ENCODE results near the gene PIM2. TPM values are rescaled to one million over a fixed set of nuclear protein-coding genes. Genes with fewer than 3 reads are reported as not detected.

PIM2 gene
- total RNA-seq, 2 donors from 2014 or later, result 2.3 to 7.9 TPM

DNA sequence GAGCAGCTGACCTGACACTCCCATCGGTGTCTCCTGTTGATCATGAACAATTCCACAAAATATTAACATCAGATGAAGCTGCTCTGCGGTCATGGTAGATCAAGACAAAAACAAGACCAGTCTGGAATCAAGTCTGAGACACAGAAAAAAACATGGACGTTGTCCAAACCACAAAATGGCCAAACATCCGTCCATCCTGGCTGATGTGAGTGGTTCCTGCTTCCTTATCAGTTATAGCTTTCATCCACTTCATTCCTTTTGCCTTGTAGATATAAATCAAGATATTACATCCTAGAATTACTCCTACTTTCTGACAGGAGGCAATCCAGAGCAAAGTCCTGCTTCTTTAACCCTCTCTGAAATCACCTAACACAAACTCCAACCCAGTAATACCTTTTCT is 54.6 kb downstream of the PIM2 start:
- no peak overlapping the region for H3K4me3 ChIP-seq
- DNase-seq, result no peak
- H3K36me3 ChIP-seq (replicated peaks in 1 of 2; ENCODE audit: insufficient read depth in 1 of 2, low read depth in 2 of 2), result no peaks in the 10 kb centered on the region
- WGBS, 2 donors, result 20 to 33% methylated on average over 4 of the region's 4 CpGs
- no peak overlapping the region for H3K27ac ChIP-seq
- H3K27me3 ChIP-seq, result no peaks in the 10 kb centered on the region
- TF ChIP-seq, protein P1, sequence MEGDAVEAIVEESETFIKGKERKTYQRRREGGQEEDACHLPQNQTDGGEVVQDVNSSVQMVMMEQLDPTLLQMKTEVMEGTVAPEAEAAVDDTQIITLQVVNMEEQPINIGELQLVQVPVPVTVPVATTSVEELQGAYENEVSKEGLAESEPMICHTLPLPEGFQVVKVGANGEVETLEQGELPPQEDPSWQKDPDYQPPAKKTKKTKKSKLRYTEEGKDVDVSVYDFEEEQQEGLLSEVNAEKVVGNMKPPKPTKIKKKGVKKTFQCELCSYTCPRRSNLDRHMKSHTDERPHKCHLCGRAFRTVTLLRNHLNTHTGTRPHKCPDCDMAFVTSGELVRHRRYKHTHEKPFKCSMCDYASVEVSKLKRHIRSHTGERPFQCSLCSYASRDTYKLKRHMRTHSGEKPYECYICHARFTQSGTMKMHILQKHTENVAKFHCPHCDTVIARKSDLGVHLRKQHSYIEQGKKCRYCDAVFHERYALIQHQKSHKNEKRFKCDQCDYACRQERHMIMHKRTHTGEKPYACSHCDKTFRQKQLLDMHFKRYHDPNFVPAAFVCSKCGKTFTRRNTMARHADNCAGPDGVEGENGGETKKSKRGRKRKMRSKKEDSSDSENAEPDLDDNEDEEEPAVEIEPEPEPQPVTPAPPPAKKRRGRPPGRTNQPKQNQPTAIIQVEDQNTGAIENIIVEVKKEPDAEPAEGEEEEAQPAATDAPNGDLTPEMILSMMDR (IDR thresholded peaks at IDR 0.05), result no peak
- no peak for TF ChIP-seq POLR2A (IDR thresholded peaks at IDR 0.05)
- intact Hi-C loops (cut with DNase I), result no loop called here
- no peaks in the 10 kb centered on the region for H3K9me3 ChIP-seq
- ATAC-seq, result no peak
- H3K4me1 ChIP-seq, result no peaks in the 10 kb centered on the region

Small RNA genes within 50 kb of the gene (small RNA-seq; reads per million reads assigned to genes)
- gene RNU6-722P, result not detected

Other genes starting within 250 kb of the PIM2 start
- 1 to 10 TPM in 1 of 2 donors, not detected in 1; 1.0 TPM for gene WAS, start 235.2 kb downstream of the PIM2 start, total RNA-seq
- 1 to 10 TPM; 2.1 to 2.6 TPM for gene SUV39H1, start 222.3 kb downstream of the PIM2 start, total RNA-seq
- gene GLOD5, start 157.3 kb downstream of the PIM2 start, total RNA-seq, result not detected
- not detected for gene GATA1, start 132.4 kb downstream of the PIM2 start, total RNA-seq
- gene HDAC6, start 117.0 kb downstream of the PIM2 start, total RNA-seq, result 10 to 100 TPM; 34.5 to 75.5 TPM
- gene ERAS, start 92.5 kb downstream of the PIM2 start, total RNA-seq, result not detected
- gene PCSK1N, start 83.4 kb downstream of the PIM2 start, total RNA-seq, result 100 to 1,000 TPM; 110 to 196 TPM
- 10 to 100 TPM; 24.4 to 35.3 TPM for gene TIMM17B, start 21.3 kb downstream of the PIM2 start, total RNA-seq
- 10 to 100 TPM; 43.6 to 48.1 TPM for gene PQBP1, start 21.1 kb downstream of the PIM2 start, total RNA-seq
- gene SLC35A2, start 7.4 kb downstream of the PIM2 start, total RNA-seq, result 10 to 100 TPM; 12.5 to 20.1 TPM
- gene OTUD5, start 38.6 kb upstream of the PIM2 start, total RNA-seq, result 10 to 100 TPM; 23.6 to 40.2 TPM
- gene KCND1, start 52.8 kb upstream of the PIM2 start, total RNA-seq, result 1 to 10 TPM in 1 of 2 donors, under 1 TPM in 1; 0.52 to 1.3 TPM
- 10 to 100 TPM; 22.8 to 42.5 TPM for gene GRIPAP1, start 83.2 kb upstream of the PIM2 start, total RNA-seq
- 10 to 100 TPM; 24.9 to 71.9 TPM for gene TFE3, start 124.3 kb upstream of the PIM2 start, total RNA-seq
- gene CCDC120, start 140.0 kb upstream of the PIM2 start, total RNA-seq, result 10 to 100 TPM in 1 of 2 donors, 1 to 10 TPM in 1; 6.5 to 13.8 TPM
- gene PRAF2, start 155.0 kb upstream of the PIM2 start, total RNA-seq, result 10 to 100 TPM in 1 of 2 donors, 1 to 10 TPM in 1; 5.4 to 10.9 TPM
- gene WDR45, start 160.9 kb upstream of the PIM2 start, total RNA-seq, result 10 to 100 TPM; 59.4 to 77.1 TPM
- gene GPKOW, start 204.7 kb upstream of the PIM2 start, total RNA-seq, result 10 to 100 TPM; 12.9 to 15.3 TPM
- 10 to 100 TPM; 13.2 to 40.9 TPM for gene MAGIX, start 243.7 kb upstream of the PIM2 start, total RNA-seq